ENCODE measurements around the gene UMODL1. TPM values are rescaled to one million over a fixed set of nuclear protein-coding genes. Genes with fewer than 3 reads are reported as not detected.

The UMODL1 gene
- total and polyA plus RNA-seq, 10 of the 15 experiments (the other 5 are each of a cell fraction or from before 2014, with no cell fraction given): 0.01 to 0.11 (median 0.03) TPM; not detected in 5

DNA sequence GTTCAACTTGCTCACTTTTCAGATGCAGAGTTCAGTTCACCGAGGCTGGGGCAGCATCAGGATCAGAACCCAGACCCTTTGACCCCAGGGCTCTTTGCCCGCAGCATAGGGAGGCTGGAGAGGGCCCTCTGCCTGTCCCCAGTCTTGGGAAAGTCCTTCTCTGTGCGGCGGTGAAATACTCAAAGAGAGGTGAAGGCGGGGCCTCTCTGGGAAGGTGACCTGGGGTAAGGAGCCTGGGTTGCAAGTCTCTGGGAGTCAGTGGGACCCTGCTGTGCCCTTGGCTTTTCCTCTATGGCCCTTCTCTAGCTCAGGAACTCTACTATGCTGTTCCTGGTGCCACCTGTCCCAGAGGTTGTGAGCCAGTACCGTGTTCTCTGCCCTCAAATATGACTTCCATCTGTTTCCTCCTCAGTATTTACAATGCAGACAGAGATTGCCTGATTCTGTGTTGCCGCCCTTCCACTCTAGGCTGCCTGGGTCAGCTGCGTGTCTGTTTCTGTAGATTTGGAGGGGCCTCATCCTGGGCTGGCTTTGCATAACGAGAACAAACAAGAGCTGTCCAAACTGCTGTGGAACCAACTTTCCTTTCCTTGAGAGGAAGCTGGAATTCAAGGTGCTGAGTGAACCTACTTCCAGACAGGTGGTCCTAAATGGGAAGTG is 42.2 kb upstream of the UMODL1 start:
- in situ Hi-C loops (cut with MboI) (no loop called here), intact Hi-C loops (cut with micrococcal nuclease; ENCODE audit: unreplicated experiment) (no loop called here)
- SMC1A ChIA-PET (ENCODE audit: uncharacterized antibody, unreplicated experiment): no interaction called here
- Histone ChIP-seq H3K9me3 (replicated peaks; ENCODE audit: control insufficient read depth, insufficient read depth, low read length) (no peaks in the 10 kb centered on the region), H3K27me3 (replicated peaks in 1 of 2; ENCODE audit: control insufficient read depth in 2 of 2, insufficient read depth in 2 of 2, low read length in 1 of 2) (no peaks in the 10 kb centered on the region; a peak in 1 of 4 replicates), H3K79me2 (ENCODE audit: control insufficient read depth, insufficient read depth, low read length) (no peaks in the 10 kb centered on the region), H3K4me3 (no peak overlapping the region), H4K20me1 (ENCODE audit: control insufficient read depth, insufficient read depth) (no peaks in the 10 kb centered on the region), H3K36me3 (ENCODE audit: control insufficient read depth in 2 of 2, insufficient read depth in 2 of 2, low read length in 1 of 2) (no peaks in the 10 kb centered on the region), H3K9ac (ENCODE audit: control insufficient read depth, insufficient read depth, low read length) (no peak overlapping the region), H2AFZ (ENCODE audit: control insufficient read depth, low read depth, low read length) (no peak overlapping the region), H3K27ac (ENCODE audit: control insufficient read depth, insufficient read depth) (no peak overlapping the region), H3K4me2 (ENCODE audit: control insufficient read depth, insufficient read depth) (no peak overlapping the region), H3K4me1 (ENCODE audit: control insufficient read depth, insufficient read depth, low read length) (peaks cover 13% of the 10 kb centered on the region)
- POLR2A ChIA-PET: interaction anchor here (0.8 to 0.9 kb wide), 2 partner anchors 21 to 80 kb away, joined by 4 to 12 read pairs; no protein-coding TSS in a partner anchor
- ATAC-seq (no peak), DNase-seq (ENCODE audit: low read depth, low spot score) (no peak), FAIRE-seq (no peak)
- CTCF ChIA-PET: interaction anchor here (1.2 kb wide), 1 partner anchor 8 kb away, joined by 4 read pairs; no protein-coding TSS in a partner anchor
- no peak for TF ChIP-seq ZSCAN29 (IDR thresholded peaks at IDR 0.05)
- no peak for TF ChIP-seq SMAD5 (IDR thresholded peaks at IDR 0.05; ENCODE audit: low read depth)
- RAD21 ChIA-PET (ENCODE audit: unreplicated experiment): no interaction called here
- 45% methylated on average over 9 of the region's 9 CpGs for WGBS (ENCODE audit: insufficient coverage, insufficient replicate concordance, low lambda C conversion rate, missing lambda C conversion rate)
- BruUV-seq (replicated peaks): no TSS peak

GRCh38 chr21:42030311-42030710 is 40.8 kb upstream of the UMODL1 start:
- RAD21 ChIA-PET (ENCODE audit: unreplicated experiment): interaction anchor here (0.9 kb wide), 1 partner anchor 33 kb away, joined by 4 read pairs; no protein-coding TSS in a partner anchor
- CTCF ChIA-PET: interaction anchor here (1.0 kb wide), 1 partner anchor 87 kb away, joined by 3 read pairs; no protein-coding TSS in a partner anchor
- POLR2A ChIA-PET: no interaction called here
- in situ Hi-C loops (cut with MboI): no loop called here
- Histone ChIP-seq H3K27me3 (replicated peaks in 1 of 2; ENCODE audit: control insufficient read depth in 2 of 2, insufficient read depth in 2 of 2, low read length in 1 of 2) (no peaks in the 10 kb centered on the region), H3K36me3 (ENCODE audit: control insufficient read depth in 2 of 2, insufficient read depth in 2 of 2, low read length in 1 of 2) (no peaks in the 10 kb centered on the region), H4K20me1 (ENCODE audit: control insufficient read depth, insufficient read depth) (no peaks in the 10 kb centered on the region), H3K9me3 (replicated peaks; ENCODE audit: control insufficient read depth, insufficient read depth, low read length) (no peaks in the 10 kb centered on the region), H3K27ac (ENCODE audit: control insufficient read depth, insufficient read depth) (no peak overlapping the region), H3K79me2 (ENCODE audit: control insufficient read depth, insufficient read depth, low read length) (no peaks in the 10 kb centered on the region), H3K4me2 (ENCODE audit: control insufficient read depth, insufficient read depth) (no peak overlapping the region), H3K9ac (ENCODE audit: control insufficient read depth, insufficient read depth, low read length) (no peak overlapping the region), H3K4me1 (ENCODE audit: control insufficient read depth, insufficient read depth, low read length) (peaks cover 13% of the 10 kb centered on the region), H2AFZ (ENCODE audit: control insufficient read depth, low read depth, low read length) (no peak overlapping the region), H3K4me3 (no peak overlapping the region)
- WGBS (ENCODE audit: insufficient coverage, insufficient replicate concordance, low lambda C conversion rate, missing lambda C conversion rate): 68% methylated on average over 4 of the region's 4 CpGs
- FAIRE-seq (no peak), ATAC-seq (no peak), DNase-seq (ENCODE audit: low read depth, low spot score) (no peak)
- no TSS peak for BruUV-seq (replicated peaks)
- intact Hi-C loops (cut with micrococcal nuclease; ENCODE audit: unreplicated experiment): no loop called here
- SMC1A ChIA-PET (ENCODE audit: uncharacterized antibody, unreplicated experiment): interaction anchor here (2.1 kb wide), 1 partner anchor 78 kb away, joined by 8 read pairs; no protein-coding TSS in a partner anchor
- TF ChIP-seq SMARCA5 (IDR thresholded peaks at IDR 0.05) (no peak), CBX3 (IDR thresholded peaks at IDR 0.05; ENCODE audit: borderline replicate concordance, low read depth) (no peak), HSF1 (IDR thresholded peaks at IDR 0.05; ENCODE audit: low read depth, low read length) (no peak), BMI1 (IDR thresholded peaks at IDR 0.05; ENCODE audit: borderline replicate concordance) (no peak), USF2 (IDR thresholded peaks at IDR 0.05; ENCODE audit: borderline replicate concordance, low read depth, low read length) (no peak), ZZZ3 (IDR thresholded peaks at IDR 0.05; ENCODE audit: control insufficient read depth, insufficient read length, low read depth) (no peak), SUZ12 (IDR thresholded peaks at IDR 0.05; ENCODE audit: unreplicated experiment) (no peak), TCF7 (IDR thresholded peaks at IDR 0.05; ENCODE audit: borderline replicate concordance) (no peak), EGR1 (IDR thresholded peaks at IDR 0.05; ENCODE audit: borderline replicate concordance in 1 of 2, low read depth in 2 of 2, low read length in 2 of 2) (no peak)
- TF ChIP-seq, protein P1, sequence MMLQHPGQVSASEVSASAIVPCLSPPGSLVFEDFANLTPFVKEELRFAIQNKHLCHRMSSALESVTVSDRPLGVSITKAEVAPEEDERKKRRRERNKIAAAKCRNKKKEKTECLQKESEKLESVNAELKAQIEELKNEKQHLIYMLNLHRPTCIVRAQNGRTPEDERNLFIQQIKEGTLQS (IDR thresholded peaks at IDR 0.05; ENCODE audit: borderline replicate concordance, extremely low read depth, low read depth, low read length): no peak

All from GM12878 (cell line).